A549 treated with CORT108297 at 1 μM for 4 hours (cell line): ENCODE results near the gene SLC38A3. TPM values are rescaled to one million over a fixed set of nuclear protein-coding genes. Genes with fewer than 3 reads are reported as not detected.

Experiments used
- total RNA-seq: library from RNA; stranded (reverse); fragments of 200-300 nt; extraction: Qiagen RNA extraction; gene quantifications from 5 replicates; pipeline ENCODE4 v1.2.3, GENCODE V29; 2022

The SLC38A3 gene
- total RNA-seq: 0.02 to 0.23 TPM (median 0.08 TPM) in 4 of 5 replicates, not detected in the other

GRCh38 chr3:50204804-50205412, at the start of gene SLC38A3:
SLC38A3 (plus strand) TSS chr3:50205271; CDS start chr3:50214200, 8,929 bp downstream.

GRCh38 chr3:50190936-50191660, 14.0 kb upstream of the SLC38A3 start, which contains the start of gene GNAT1:
GNAT1 (plus strand) TSS chr3:50191610; CDS start chr3:50191726, 116 bp downstream.

GRCh38 chr3:50235716-50236483, 30.8 kb downstream of the SLC38A3 start, which contains the start of gene GNAI2:
GNAI2 (plus strand) TSS chr3:50236204; CDS start chr3:50236336, 132 bp downstream.

GRCh38 chr3:50268703-50269451, 63.8 kb downstream of the SLC38A3 start, which contains the start of gene SEMA3B:
SEMA3B (plus strand) TSS chr3:50269147; CDS start chr3:50269241, 94 bp downstream.

Other genes with a start within 250 kb of the SLC38A3 start
- gene RBM5, start 116.4 kb upstream of the SLC38A3 start, total RNA-seq: 30.1 to 36.0 TPM (median 33.7 TPM) in 5 replicates
- gene SEMA3F, start 49.9 kb upstream of the SLC38A3 start, total RNA-seq: 7.0 to 12.2 TPM (median 10.6 TPM) in 5 replicates
- 0.06 TPM in 1 of 5 replicates, not detected in the others for gene GNAT1, start 13.7 kb upstream of the SLC38A3 start, total RNA-seq
- 34.4 to 48.3 TPM (median 45.0 TPM) in 5 replicates for gene GNAI2, start 30.9 kb downstream of the SLC38A3 start, total RNA-seq
- gene SEMA3B, start 63.9 kb downstream of the SLC38A3 start, total RNA-seq: 5.6 to 10.6 TPM (median 8.3 TPM) in 5 replicates
- gene LSMEM2, start 73.8 kb downstream of the SLC38A3 start, total RNA-seq: 0.09 TPM in 2 of 5 replicates, not detected in the others
- 72.3 to 104 TPM (median 92.6 TPM) in 5 replicates for gene IFRD2, start 87.2 kb downstream of the SLC38A3 start, total RNA-seq
- gene HYAL3, start 94.1 kb downstream of the SLC38A3 start, total RNA-seq: 7.0 to 9.6 TPM (median 8.9 TPM) in 5 replicates
- gene NAA80, start 94.1 kb downstream of the SLC38A3 start, total RNA-seq: 4.6 to 7.6 TPM (median 7.1 TPM) in 5 replicates
- 0.37 to 0.52 TPM (median 0.44 TPM) in 5 replicates for gene HYAL1, start 98.3 kb downstream of the SLC38A3 start, total RNA-seq
- gene HYAL2, start 117.5 kb downstream of the SLC38A3 start, total RNA-seq: 17.4 to 28.8 TPM (median 25.6 TPM) in 5 replicates
- 23.3 to 43.8 TPM (median 36.8 TPM) in 5 replicates for gene TUSC2, start 123.0 kb downstream of the SLC38A3 start, total RNA-seq
- gene RASSF1, start 135.6 kb downstream of the SLC38A3 start, total RNA-seq: 16.7 to 21.1 TPM (median 20.4 TPM) in 5 replicates
- 0.93 to 1.8 TPM (median 1.1 TPM) in 5 replicates for gene ZMYND10, start 140.5 kb downstream of the SLC38A3 start, total RNA-seq
- gene NPRL2, start 145.5 kb downstream of the SLC38A3 start, total RNA-seq: 12.2 to 15.4 TPM (median 13.0 TPM) in 5 replicates
- 14.7 to 22.9 TPM (median 22.3 TPM) in 5 replicates for gene CYB561D2, start 145.6 kb downstream of the SLC38A3 start, total RNA-seq
- gene TMEM115, start 154.2 kb downstream of the SLC38A3 start, total RNA-seq: 37.7 to 48.2 TPM (median 47.5 TPM) in 5 replicates